Nephron progenitor cell (in vitro differentiated cells): Measurements from ENCODE around the gene LYSMD1.
A peak's percentile ranks its signal among the peaks of the same experiment; 100 is the strongest.

Experiments
- DNase-seq: peaks from one replicate; pipeline ENCODE4 v3.0.0; 2021
- H3K27ac Mint-ChIP-seq: 2 replicates; pipeline ENCODE4 v1.8.0; 2021; ENCODE audit warnings: mild to moderate bottlenecking, moderate library complexity, mixed read lengths
- H3K27me3 Mint-ChIP-seq: 2 replicates; pipeline ENCODE4 v1.8.0; 2021; ENCODE audit warnings: mild to moderate bottlenecking, low read depth, mixed read lengths; ENCODE audit not compliant: poor library complexity
- H3K36me3 Mint-ChIP-seq: 2 replicates; pipeline ENCODE4 v1.8.0; 2021; ENCODE audit warnings: low read depth, mixed read lengths
- H3K4me1 Mint-ChIP-seq: 2 replicates; pipeline ENCODE4 v1.8.0; 2021; ENCODE audit warnings: mixed read lengths
- H3K4me3 Mint-ChIP-seq: 2 replicates; pipeline ENCODE4 v1.8.0; 2021; ENCODE audit warnings: mild to moderate bottlenecking, moderate library complexity, mixed read lengths
- H3K9me3 Mint-ChIP-seq: 2 replicates; pipeline ENCODE4 v1.8.0; 2021; ENCODE audit warnings: mild to moderate bottlenecking, moderate library complexity, mixed read lengths
- CTCF ChIP-seq: fragments of 200-600 bp; sonication (generic); IDR thresholded peaks from 2 replicates; pipeline ENCODE4 v1.5.0; 2021; ENCODE audit warnings: antibody characterized with exemption

LYSMD1 gene

GRCh38 chr1:151147665-151148064, 18.0 kb downstream of the LYSMD1 start:
- Mint-ChIP-seq H3K27me3 (peaks cover 20% of the 10 kb centered on the region), H3K27ac (no peak overlapping the region), H3K36me3 (no peaks in the 10 kb centered on the region), H3K4me1 (peaks cover 44% of the 10 kb centered on the region), H3K4me3 (peak overlapping the region; percentile 87), H3K9me3 (no peaks in the 10 kb centered on the region)
- TF ChIP-seq CTCF: no peak
- DNase-seq: no peak

GRCh38 chr1:151147132-151147503, 18.6 kb downstream of the LYSMD1 start:
- Mint-ChIP-seq H3K27ac (no peak overlapping the region), H3K4me1 (peaks cover 48% of the 10 kb centered on the region)
- DNase-seq: no peak

GRCh38 chr1:151146412-151147131, 19.1 kb downstream of the LYSMD1 start, which contains the start of gene SEMA6C:
Gene SEMA6C (minus strand): TSS chr1:151146631. CDS start chr1:151142621, 4,010 bp downstream.
- H3K4me3 Mint-ChIP-seq: peak within 1 kb of the TSS; percentile 87
- no peak for TF ChIP-seq CTCF
- H3K27me3 Mint-ChIP-seq: peaks cover 20% of the 10 kb centered on the region
- H3K36me3 Mint-ChIP-seq: peaks cover 5% of the 10 kb centered on the region
- H3K27ac Mint-ChIP-seq: no peak within 1 kb of the TSS
- H3K4me1 Mint-ChIP-seq: peaks cover 50% of the 10 kb centered on the region
- DNase-seq: peak; percentile 92
- H3K9me3 Mint-ChIP-seq: no peaks in the 10 kb centered on the region

More at GRCh38 chr1:151147132-151147503, 18.6 kb downstream of the LYSMD1 start:
- TF ChIP-seq CTCF: no peak
- Mint-ChIP-seq H3K9me3 (no peaks in the 10 kb centered on the region), H3K36me3 (peaks cover 3% of the 10 kb centered on the region), H3K4me3 (peak overlapping the region; percentile 87), H3K27me3 (peaks cover 20% of the 10 kb centered on the region)

GRCh38 chr1:151146072-151146411, 19.7 kb downstream of the LYSMD1 start:
- no peak overlapping the region for H3K27ac Mint-ChIP-seq
- peaks cover 20% of the 10 kb centered on the region for H3K27me3 Mint-ChIP-seq
- peaks cover 5% of the 10 kb centered on the region for H3K36me3 Mint-ChIP-seq
- H3K4me1 Mint-ChIP-seq: peaks cover 50% of the 10 kb centered on the region
- no peaks in the 10 kb centered on the region for H3K9me3 Mint-ChIP-seq
- no peak for TF ChIP-seq CTCF
- DNase-seq: no peak
- peak overlapping the region; percentile 87 for H3K4me3 Mint-ChIP-seq

GRCh38 chr1:151145304-151146071, 20.2 kb downstream of the LYSMD1 start:
- Mint-ChIP-seq H3K27me3 (peaks cover 19% of the 10 kb centered on the region), H3K4me3 (peak overlapping the region; percentile 87), H3K36me3 (peaks cover 5% of the 10 kb centered on the region), H3K27ac (no peak overlapping the region), H3K9me3 (no peaks in the 10 kb centered on the region), H3K4me1 (peaks cover 50% of the 10 kb centered on the region)
- TF ChIP-seq CTCF: no peak
- peak; percentile 47 for DNase-seq
